PC-3 (cell line): Measurements from ENCODE around the gene EFNB1. TPM values are rescaled to one million over a fixed set of nuclear protein-coding genes. Genes with fewer than 3 reads are reported as not detected.

Source experiments
- ATAC-seq: fragments of 200-7000 bp; cut with Tn5 transposase; 2 replicates; pipeline ENCODE4 v1.9.1; 2020; ENCODE audit warnings: mild to moderate bottlenecking, moderate library complexity
- BruUV-seq: library from RNA; stranded (reverse); fragments of 400-500 nt; replicated peaks from 2 replicates; lab custom pipeline; 2021; lab: Mats Ljungman, UMichigan
- CTCF ChIA-PET: fragments of 300-600 bp; sonication (Branson Sonifier 250); formaldehyde crosslinking; loops from one replicate; lab custom pipeline; 2022; ENCODE audit warnings: antibody characterized with exemption; lab: Charles Lee
- POLR2A ChIA-PET: fragments of 300-600 bp; sonication (Branson Sonifier 250); formaldehyde crosslinking; loops from one replicate; lab custom pipeline; 2022; ENCODE audit warnings: antibody characterized with exemption; ENCODE audit not compliant: unreplicated experiment; lab: Charles Lee
- DNase-seq: peaks from one replicate; pipeline ENCODE4 v3.0.0-alpha.2; 2015
- H2AFZ ChIP-seq: fragments of 300-600 bp; sonication (generic); 2 replicates; pipeline ENCODE4 v1.6.0; 2016; ENCODE audit warnings: antibody characterized with exemption, low read length
- H3F3A ChIP-seq: fragments of 300-600 bp; sonication (generic); one replicate; pipeline ENCODE4 v1.6.0; 2017; ENCODE audit warnings: antibody characterized with exemption, low read length, control low read depth, mild to moderate bottlenecking; ENCODE audit not compliant: unreplicated experiment
- H3K27ac ChIP-seq: fragments of 300-600 bp; sonication (generic); 2 replicates; pipeline ENCODE4 v1.5.1; 2016; ENCODE audit warnings: mild to moderate bottlenecking, low read length
- H3K27me3 ChIP-seq: fragments of 300-600 bp; sonication (generic); 2 replicates; pipeline ENCODE4 v1.6.1; 2016; ENCODE audit warnings: low read length, mixed read lengths
- H3K36me3 ChIP-seq: fragments of 300-600 bp; sonication (generic); 2 replicates; pipeline ENCODE4 v1.6.1; 2016; ENCODE audit warnings: low read depth, mixed run types, low read length, mixed read lengths
- H3K4me1 ChIP-seq: fragments of 300-600 bp; sonication (generic); 2 replicates; pipeline ENCODE4 v1.5.1; 2016; ENCODE audit warnings: low read length; ENCODE audit not compliant: insufficient read depth
- H3K4me2 ChIP-seq: fragments of 300-600 bp; sonication (generic); 2 replicates; pipeline ENCODE4 v1.6.0; 2016; ENCODE audit warnings: low read length
- H3K4me3 ChIP-seq: fragments of 300-600 bp; sonication (generic); 2 replicates; pipeline ENCODE4 v1.5.1; 2016; ENCODE audit warnings: mild to moderate bottlenecking, low read length, mixed read lengths
- H3K79me2 ChIP-seq: fragments of 300-600 bp; sonication (generic); 2 replicates; pipeline ENCODE4 v1.6.1; 2017; ENCODE audit warnings: low read length, mixed read lengths
- H3K9ac ChIP-seq: fragments of 300-600 bp; sonication (generic); 2 replicates; pipeline ENCODE4 v1.6.0; 2016; ENCODE audit warnings: mild to moderate bottlenecking, low read length
- H3K9me2 ChIP-seq: fragments of 300-600 bp; sonication (generic); replicated peaks from 2 replicates; pipeline ENCODE4 v1.6.1; 2016; ENCODE audit warnings: mixed run types, low read length, mixed read lengths
- H3K9me3 ChIP-seq: fragments of 300-600 bp; sonication (generic); 2 replicates; pipeline ENCODE4 v1.6.1; 2016; ENCODE audit warnings: low read length, mixed read lengths
- H4K20me1 ChIP-seq: fragments of 300-600 bp; sonication (generic); 2 replicates; pipeline ENCODE4 v1.6.1; 2016; ENCODE audit warnings: low read length, mixed read lengths
- CTCF ChIP-seq: fragments of 300-600 bp; sonication (generic); conservative IDR thresholded peaks from 2 replicates; pipeline ENCODE4 v1.5.1; 2017; ENCODE audit warnings: antibody characterized with exemption, low read depth, mild to moderate bottlenecking, low read length
- EZH2 ChIP-seq: fragments of 300-600 bp; sonication (generic); IDR thresholded peaks from one replicate; pipeline ENCODE4 v1.6.1; 2017; ENCODE audit warnings: antibody characterized with exemption, mild to moderate bottlenecking, low read length; ENCODE audit not compliant: unreplicated experiment
- EZH2phosphoT487 ChIP-seq: fragments of 300-600 bp; sonication (generic); IDR thresholded peaks from 2 replicates; pipeline ENCODE4 v1.6.1; 2018; ENCODE audit warnings: mild to moderate bottlenecking, antibody characterized with exemption, low read length, borderline replicate concordance
- intact Hi-C: fragments of 100-400 bp; cut with micrococcal nuclease; formaldehyde crosslinking; loops from 2 replicates; pipeline ENCODE4 v1.9.0; 2023
- total RNA-seq: library from RNA; depleted of rRNA; stranded (reverse); fragments of >200 nt; gene quantifications from 2 replicates; pipeline ENCODE4 v1.2.3, GENCODE V29; 2014; rRNA removed

The EFNB1 gene
- total RNA-seq, 1 experiment from 2014 or later: 102 TPM

GRCh38 chrX:68889249-68889648 is 60.4 kb downstream of the EFNB1 start:
- DNase-seq: no peak
- H3F3A ChIP-seq: no peaks in the 10 kb centered on the region
- BruUV-seq: no TSS peak
- no peaks in the 10 kb centered on the region for H3K36me3 ChIP-seq
- no peaks in the 10 kb centered on the region for H3K79me2 ChIP-seq
- no peak for ATAC-seq
- intact Hi-C loops: no loop called here
- ChIA-PET POLR2A (no interaction called here), CTCF (no interaction called here)
- no peak for TF ChIP-seq EZH2phosphoT487
- no peak for TF ChIP-seq CTCF
- TF ChIP-seq EZH2: no peak
- H3K9me3 ChIP-seq: no peaks in the 10 kb centered on the region
- H2AFZ ChIP-seq: no peak overlapping the region
- no peaks in the 10 kb centered on the region for H3K27me3 ChIP-seq
- H3K27ac ChIP-seq: no peak overlapping the region
- no peak overlapping the region for H3K4me3 ChIP-seq
- no peak overlapping the region for H3K4me2 ChIP-seq
- no peaks in the 10 kb centered on the region for H3K9me2 ChIP-seq
- no peaks in the 10 kb centered on the region for H3K4me1 ChIP-seq
- H3K9ac ChIP-seq: no peak overlapping the region
- H4K20me1 ChIP-seq: no peaks in the 10 kb centered on the region

Other genes with a start within 250 kb of the EFNB1 start
- gene STARD8, start 181.4 kb upstream of the EFNB1 start, total RNA-seq: 0.69 and 0.91 TPM in 2 replicates